ENCODE data around the gene LENG8.
"Not testable (repeated sequence)": the region's sequence is repeated elsewhere in the genome, so short reads cannot be mapped to it uniquely, and the experiment has no call there.

LENG8 gene

DNA sequence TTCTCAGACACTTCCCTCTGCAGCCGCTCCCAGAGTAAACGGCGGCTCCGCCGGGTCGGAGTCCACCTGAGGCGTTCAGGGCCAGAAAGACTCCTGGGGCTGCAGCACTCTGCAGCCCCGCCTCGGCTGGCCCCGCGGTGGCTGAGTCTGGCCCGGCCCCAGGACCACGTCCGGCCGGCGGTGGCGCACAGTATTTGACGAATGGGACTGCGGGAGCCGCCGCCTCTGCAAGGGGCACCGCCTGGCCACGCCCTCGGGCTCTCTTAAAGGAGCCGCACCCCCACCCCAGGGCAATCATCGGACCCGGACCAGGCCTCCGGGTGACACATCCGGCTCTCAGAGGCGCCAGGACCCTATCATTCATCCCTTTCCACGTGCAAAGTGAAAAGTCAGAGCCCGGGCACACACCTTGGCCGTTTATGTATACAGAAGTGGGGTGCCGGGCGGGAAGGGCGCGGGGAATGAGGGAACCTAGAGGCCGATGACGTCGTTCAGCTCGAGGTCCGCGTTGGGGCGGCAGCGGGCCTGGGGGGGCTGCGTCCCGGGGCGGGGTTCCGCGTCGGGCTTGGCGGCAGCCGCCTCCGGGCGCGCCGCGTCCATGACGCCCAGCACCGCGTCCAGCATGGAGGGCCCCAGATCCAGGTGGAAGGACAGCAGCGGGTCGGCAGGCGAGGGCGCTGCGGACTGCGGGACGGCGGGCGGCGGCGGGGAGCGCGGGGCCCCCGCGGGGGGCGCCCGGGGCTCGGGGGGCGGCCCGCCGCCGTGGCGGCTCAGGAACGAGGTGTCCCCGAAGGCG, 15.8 kb downstream of the LENG8 start:
- peak; percentile 86 for DNase-seq (ENCODE audit: low read depth)
- H3K4me3 ChIP-seq (ENCODE audit: low read depth, low read length): peak overlapping the region; percentile 64
- TF ChIP-seq, protein P1, sequence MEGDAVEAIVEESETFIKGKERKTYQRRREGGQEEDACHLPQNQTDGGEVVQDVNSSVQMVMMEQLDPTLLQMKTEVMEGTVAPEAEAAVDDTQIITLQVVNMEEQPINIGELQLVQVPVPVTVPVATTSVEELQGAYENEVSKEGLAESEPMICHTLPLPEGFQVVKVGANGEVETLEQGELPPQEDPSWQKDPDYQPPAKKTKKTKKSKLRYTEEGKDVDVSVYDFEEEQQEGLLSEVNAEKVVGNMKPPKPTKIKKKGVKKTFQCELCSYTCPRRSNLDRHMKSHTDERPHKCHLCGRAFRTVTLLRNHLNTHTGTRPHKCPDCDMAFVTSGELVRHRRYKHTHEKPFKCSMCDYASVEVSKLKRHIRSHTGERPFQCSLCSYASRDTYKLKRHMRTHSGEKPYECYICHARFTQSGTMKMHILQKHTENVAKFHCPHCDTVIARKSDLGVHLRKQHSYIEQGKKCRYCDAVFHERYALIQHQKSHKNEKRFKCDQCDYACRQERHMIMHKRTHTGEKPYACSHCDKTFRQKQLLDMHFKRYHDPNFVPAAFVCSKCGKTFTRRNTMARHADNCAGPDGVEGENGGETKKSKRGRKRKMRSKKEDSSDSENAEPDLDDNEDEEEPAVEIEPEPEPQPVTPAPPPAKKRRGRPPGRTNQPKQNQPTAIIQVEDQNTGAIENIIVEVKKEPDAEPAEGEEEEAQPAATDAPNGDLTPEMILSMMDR (conservative IDR thresholded peaks at IDR 0.05; ENCODE audit: low read depth, low read length): no peak

DNA sequence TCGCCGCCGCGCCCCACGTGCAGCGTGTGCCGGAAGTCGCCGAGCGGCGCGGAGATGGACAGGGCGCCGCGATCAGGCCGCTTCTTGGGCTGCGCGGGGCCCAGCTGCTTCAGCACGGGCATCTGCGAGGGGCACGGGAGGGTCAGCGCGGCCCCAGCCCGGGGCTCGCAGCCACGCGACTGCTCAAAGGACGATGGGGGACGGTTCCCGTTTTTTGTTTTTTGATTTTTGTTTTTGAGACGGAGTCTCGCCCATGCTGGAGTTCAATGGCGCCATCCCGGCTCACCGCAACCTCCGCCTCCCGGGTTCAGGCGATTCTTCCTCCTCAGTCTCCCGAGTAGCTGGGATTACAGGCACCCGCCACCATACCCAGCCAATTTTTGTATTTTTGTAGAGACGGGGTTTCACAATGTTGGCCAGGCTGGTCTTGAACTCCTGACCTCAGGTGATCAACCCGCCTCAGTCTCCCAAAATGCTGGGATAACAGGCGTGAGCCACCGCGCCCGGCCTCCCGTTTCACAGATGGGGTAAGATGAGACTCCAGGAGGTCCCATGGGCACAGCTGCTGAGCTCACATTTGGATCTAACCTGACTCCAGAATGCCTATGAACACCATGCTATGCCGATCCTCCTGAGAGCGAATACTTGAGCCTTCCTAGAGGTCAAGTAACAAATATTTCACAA, 16.6 kb downstream of the LENG8 start:
- DNase-seq (ENCODE audit: low read depth): no peak
- TF ChIP-seq, protein P1 (conservative IDR thresholded peaks at IDR 0.05; ENCODE audit: low read depth, low read length): no peak
- H3K4me3 ChIP-seq (ENCODE audit: low read depth, low read length): no peak overlapping the region

DNA sequence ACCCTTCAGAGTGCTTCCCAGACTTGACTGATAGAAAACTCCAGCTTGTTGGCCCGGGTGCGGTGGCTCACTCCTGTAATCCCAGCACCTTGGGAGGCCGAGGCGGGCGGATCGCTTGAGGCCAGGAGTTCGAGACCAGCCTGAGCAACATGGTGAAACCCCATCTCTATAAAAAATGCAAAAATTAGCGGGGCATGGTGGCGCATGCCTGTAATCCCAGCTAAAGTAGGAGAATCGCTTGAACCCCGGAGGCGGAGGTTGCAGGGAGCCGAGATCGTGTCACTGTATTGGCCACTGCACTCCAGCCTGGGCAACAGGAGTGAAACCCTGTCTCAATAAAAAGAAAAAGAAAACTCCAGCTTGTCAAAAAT, 17.1 kb downstream of the LENG8 start:
- not testable (repeated sequence) for DNase-seq (ENCODE audit: low read depth); H3K4me3 ChIP-seq (ENCODE audit: low read depth, low read length)

DNA sequence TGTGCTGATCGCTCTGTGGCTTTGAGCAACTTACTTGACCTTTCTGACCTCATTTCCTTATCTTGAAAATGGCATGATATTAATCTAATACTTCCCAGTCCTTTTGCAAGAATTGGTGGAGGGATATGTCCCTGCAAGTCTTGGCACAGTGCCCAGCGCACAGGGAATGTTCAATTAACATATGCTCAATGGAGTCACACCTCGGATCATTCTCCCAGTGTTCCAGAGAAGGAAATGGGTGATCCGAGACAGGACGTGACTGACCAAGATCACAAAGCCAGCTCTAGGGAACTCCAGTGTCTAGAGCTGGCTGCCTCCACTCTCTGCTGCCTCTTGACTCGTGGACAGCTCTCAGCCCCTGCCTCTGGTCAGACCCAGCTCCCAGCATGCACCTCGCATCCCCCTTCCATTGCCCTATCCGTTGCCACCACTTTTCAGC, 20.5 kb downstream of the LENG8 start:
- TF ChIP-seq, protein P1 (conservative IDR thresholded peaks at IDR 0.05; ENCODE audit: low read depth, low read length): no peak
- DNase-seq (ENCODE audit: low read depth): no peak
- no peak overlapping the region for H3K4me3 ChIP-seq (ENCODE audit: low read depth, low read length)

DNA sequence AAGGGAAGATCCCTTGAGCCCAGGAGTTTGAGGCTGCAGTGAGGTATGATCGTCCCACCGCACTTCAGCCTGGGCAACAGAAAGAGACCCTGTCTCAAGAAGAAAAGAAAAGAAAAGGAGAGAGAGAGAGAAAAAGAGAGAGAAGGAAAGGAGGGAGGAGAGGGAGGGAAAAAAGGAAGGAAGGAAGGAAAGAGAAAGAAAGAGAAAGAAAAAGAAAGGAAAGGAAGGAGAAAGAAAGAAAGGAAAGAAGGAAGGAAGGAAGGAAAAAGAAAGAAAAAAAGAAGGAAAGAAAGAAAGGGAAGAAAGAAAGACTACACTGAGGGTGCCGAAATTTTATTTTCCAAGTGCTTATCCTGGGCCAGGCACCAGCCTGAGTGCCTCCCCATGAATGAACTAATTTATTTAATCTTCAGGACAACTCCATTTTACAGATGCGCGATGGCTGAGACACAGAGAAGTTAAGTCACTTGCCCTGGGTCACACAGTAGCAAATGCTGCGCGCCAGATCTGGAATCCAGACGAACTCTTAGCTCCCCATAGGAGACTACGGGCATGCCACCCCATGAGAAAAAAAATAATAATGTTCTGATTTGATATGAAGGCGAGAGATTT, 21.4 kb downstream of the LENG8 start:
- TF ChIP-seq, protein P1 (conservative IDR thresholded peaks at IDR 0.05; ENCODE audit: low read depth, low read length): no peak
- H3K4me3 ChIP-seq (ENCODE audit: low read depth, low read length): no peak overlapping the region
- DNase-seq (ENCODE audit: low read depth): no peak

DNA sequence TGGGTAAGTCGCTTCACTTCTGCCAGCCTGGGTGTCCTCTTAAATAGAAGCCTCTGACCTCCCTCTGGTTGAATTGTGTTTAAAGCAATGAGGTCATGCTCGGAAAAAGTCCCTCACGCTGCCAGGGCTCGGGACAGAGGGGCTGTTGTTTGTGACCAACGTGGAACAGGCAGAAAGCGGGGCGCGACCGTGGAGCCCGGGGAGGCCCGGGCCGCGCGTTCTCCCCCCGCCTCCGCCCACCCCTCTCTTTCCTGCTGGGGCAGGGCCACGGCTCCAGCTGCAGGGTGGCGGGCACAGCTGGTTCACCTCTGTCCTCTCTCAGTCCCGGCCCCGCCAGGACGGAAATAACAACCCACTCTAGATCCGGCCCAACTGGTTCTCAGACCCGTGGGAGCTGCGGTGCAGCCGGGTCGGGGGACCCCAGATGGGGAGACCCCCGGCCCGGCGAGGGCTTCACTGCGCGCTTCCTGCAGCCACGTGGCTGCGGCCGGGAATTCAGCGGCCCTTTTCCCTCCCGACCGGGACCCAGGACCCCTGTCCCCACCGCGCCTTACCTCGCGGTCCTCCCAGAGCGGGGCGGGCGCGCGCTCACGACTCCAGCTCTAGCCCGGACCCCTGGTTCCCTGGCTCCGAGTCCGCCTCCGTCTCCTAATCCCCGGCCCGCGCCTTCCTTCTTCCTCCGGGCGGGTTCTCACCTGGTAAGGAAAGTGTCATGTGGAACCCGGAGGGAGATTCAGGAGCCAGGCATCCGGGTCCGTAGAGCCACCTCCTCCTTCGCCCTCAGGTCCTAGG, 22.2 kb downstream of the LENG8 start:
- TF ChIP-seq, protein P1 (conservative IDR thresholded peaks at IDR 0.05; ENCODE audit: low read depth, low read length): no peak
- DNase-seq (ENCODE audit: low read depth): no peak
- H3K4me3 ChIP-seq (ENCODE audit: low read depth, low read length): peak overlapping the region; percentile 62

All from choroid plexus epithelial cell (primary cell).